ENCODE data around the gene SLIT3.

The SLIT3 gene

GRCh38 chr5:169307646-169308045 lies 6.7 kb upstream of the SLIT3 start:
- H3K27ac ChIP-seq: no peak overlapping the region
- TF ChIP-seq CTCF (conservative IDR thresholded peaks at IDR 0.05): no peak

- no peak for TF ChIP-seq CTCF (conservative IDR thresholded peaks at IDR 0.05)
- H3K27ac ChIP-seq: no peak overlapping the region
Measured at GRCh38 chr5:169305366-169305765, 4.4 kb upstream of the SLIT3 start.

GRCh38 chr5:169304175-169304574 lies 3.2 kb upstream of the SLIT3 start:
- no peak for TF ChIP-seq CTCF (conservative IDR thresholded peaks at IDR 0.05)
- H3K27ac ChIP-seq: no peak overlapping the region

- TF ChIP-seq CTCF (conservative IDR thresholded peaks at IDR 0.05): no peak
- H3K27ac ChIP-seq: no peak overlapping the region
Measured at GRCh38 chr5:169303119-169303515, 2.2 kb upstream of the SLIT3 start.

DNA sequence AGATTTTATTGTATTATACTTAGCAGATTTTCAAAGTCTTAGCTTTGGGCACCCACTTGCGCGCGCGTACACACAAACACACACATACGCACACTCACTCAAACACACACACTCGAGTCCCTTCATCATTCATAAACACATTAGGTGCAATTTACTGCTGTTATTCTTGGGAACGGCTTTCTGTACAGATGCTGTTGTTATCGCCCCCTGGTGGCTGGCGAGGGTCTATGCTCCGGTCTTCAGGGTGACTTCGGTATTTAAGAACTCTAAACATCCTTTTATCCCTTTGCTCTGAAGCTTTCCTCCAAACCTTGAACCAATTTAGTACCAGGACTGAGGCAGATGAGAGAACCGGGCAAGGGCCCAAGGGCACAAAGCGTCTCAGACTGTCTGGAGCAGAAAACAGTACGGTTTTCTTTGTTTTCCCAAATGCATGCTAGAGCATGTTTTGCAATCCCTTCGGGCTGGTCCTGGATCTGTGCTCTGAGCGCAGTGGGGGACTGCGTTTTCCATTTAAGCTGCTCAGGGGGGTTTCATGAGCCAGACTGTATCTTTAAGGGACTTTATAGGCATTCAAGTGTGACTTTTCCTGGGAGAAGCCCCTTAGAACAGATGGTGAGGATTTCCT lies 1.7 kb upstream of the SLIT3 start:
- TF ChIP-seq CTCF (conservative IDR thresholded peaks at IDR 0.05): peak; percentile 84
- no peak overlapping the region for H3K27ac ChIP-seq

DNA sequence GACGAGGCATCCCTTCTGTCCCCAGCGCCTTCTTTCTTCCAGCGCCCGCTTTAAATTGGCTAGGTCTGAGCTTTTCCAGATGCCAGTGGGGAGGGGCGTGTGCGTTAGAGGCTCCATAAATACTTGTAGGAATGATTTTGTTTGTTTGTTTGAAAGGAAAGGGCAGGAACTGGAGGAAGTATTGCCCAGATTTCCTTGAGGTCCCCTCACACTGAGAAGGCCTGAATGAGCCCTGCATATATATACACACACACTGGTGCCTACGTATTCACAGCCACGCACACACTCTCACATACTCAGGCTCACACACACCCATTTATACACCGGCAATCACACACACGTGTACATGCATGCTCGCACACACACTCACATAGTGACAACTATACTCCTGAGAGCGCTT lies 1.0 kb upstream of the SLIT3 start:
- TF ChIP-seq CTCF (conservative IDR thresholded peaks at IDR 0.05): no peak
- no peak overlapping the region for H3K27ac ChIP-seq

- peak overlapping the region; percentile 35; the same call in 1 of the 2 replicates for H3K27ac ChIP-seq
- TF ChIP-seq CTCF (conservative IDR thresholded peaks at IDR 0.05): no peak
Measured at GRCh38 chr5:169301386-169301934, 521 bp upstream of the SLIT3 start.

Measured in VCaP (cell line).